Measurements from ENCODE around the gene FUOM.
"Not testable (repeated sequence)": the region's sequence is repeated elsewhere in the genome, so short reads cannot be mapped to it uniquely, and the experiment has no call there.

The FUOM gene

DNA sequence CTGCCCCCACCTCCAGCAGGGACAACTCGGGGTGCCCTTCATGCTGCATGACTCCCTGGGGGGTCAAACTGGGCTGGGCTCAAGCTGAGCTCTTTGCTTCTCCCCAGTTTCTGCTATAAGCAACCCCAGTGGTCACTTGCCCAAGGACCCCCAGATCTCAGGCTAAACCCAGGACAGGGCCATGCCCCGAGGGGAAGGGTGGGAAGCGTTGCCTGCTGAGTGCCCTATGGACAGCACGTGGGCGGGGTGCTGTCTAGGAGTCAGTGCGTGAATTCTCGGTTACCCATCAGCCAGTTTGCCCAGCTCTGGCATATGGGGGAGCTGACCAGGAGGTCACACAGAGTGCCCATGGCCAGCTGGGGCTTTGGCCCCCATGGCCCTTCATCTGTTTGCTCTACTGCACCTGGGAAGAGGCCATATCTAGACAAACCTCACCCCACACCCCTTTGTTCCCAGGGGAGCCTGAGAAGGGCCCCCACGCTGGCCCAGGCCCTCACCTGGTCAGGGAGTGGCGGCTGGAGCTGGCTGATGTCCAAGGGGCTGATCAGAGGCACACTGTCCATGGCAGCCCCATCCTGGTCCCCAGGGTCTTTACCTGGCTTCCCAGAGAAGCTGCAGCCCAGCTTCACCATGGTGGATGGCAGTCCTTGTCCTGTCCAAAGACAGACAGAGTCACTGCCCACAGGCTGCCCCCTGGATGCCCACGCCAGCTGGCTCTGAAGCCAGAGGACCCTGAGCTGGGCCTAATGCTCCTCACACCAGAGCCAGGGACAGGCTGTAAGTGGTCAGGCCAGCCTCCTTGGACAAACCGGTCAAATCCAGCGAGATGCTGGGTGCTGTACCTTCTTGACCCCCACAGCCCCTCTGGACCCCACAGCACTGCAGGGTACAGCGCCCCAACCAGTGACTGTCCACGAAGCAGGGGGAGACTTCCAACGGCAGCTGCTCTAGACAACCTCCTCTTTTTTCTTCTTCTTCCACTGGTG lies 29.2 kb downstream of the FUOM start:
- no peak for DNase-seq

DNA sequence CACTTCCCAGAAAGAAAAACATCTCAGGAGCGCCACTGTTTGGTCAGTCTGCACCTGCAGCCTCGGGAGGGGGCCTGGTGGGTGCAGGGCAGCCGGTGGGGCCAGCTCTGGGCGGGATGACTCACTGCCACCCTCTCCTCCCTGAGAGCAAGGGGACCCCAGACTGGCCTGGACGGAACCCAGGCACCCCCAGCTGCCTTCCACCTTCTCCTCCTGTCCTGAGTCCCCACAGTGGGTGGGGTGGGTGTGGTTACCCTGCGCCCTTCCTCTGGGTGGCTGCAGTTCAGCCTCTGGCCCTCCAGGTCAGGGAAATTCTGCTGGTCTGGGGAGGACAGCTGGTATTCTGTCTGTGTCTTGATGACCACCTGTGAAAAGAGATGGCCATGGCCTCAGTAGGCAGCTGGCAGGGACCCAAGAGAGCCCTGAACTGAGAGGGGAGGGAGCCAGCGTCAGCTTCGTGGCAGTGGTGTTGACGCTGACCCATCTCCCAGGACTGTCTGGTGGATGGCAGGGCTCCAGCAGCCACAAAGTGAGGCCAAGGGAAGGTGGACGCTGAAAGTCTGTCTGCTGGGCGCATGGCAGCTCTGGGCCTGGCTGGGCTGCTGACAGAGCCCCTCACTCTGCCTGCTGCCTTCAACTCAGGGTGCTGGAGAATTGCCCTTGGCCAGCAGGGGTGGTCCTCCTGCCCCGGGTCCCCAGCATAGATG lies 30.0 kb downstream of the FUOM start:
- no peak for DNase-seq

DNA sequence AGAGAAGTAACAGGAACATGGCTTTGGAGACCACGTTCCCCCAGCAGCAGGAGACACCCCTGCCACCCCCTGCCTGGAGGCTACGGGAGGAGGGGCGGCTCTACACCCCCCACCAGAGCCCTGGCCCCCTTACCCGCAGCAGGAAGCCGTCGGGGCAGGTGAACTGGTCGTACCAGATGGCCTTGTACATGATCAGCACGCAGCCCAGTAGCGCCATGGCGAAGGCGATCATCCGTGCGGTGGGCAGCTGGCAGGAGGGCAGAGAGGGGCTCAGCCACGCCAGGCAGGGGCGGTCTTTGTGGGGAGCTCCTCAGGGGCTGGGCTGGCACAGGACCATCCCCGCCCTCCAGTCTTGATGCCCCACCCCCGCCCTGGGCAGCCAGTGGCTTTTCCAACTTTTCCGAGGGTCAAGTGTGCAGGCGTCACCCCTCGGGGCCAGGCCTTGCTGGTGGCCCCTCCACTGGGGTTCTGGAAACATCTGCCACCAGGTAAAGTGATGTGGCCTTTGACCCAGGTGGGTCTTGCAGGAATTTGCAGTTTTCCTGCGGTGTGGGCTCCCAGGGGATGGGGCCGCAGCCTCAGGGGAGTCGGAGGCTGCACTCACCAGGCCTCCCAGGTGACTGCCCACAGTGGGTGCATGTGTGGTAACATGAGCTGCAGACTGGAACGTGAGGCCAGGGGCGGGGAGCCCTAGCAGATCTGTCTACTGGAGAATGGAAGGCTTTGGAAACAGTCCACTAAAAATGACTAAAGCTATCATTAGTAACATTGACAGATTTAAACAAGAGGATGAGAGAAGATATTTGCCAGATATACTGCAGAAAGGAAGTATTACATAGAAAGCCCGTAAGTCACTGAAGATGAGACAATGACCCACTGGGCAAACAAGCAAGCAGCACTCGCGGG lies 30.8 kb downstream of the FUOM start:
- DNase-seq = no peak

DNA sequence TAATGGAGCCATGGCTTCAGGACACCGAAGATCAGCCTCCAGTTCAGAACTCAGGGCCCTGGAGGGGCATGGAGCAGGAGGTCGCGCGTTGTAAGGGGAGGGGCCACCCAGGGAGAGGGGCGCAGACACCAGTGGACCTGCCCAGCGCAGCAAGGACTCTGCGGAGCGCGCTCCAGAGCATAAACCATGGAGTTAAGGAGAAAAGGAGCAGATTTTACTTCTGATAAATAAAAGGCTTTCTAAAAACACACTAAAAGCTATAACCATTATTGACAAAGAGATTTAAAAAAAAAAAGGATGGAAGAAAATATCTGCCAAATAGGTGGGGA lies 31.6 kb downstream of the FUOM start:
- peak; percentile 4 for DNase-seq

DNA sequence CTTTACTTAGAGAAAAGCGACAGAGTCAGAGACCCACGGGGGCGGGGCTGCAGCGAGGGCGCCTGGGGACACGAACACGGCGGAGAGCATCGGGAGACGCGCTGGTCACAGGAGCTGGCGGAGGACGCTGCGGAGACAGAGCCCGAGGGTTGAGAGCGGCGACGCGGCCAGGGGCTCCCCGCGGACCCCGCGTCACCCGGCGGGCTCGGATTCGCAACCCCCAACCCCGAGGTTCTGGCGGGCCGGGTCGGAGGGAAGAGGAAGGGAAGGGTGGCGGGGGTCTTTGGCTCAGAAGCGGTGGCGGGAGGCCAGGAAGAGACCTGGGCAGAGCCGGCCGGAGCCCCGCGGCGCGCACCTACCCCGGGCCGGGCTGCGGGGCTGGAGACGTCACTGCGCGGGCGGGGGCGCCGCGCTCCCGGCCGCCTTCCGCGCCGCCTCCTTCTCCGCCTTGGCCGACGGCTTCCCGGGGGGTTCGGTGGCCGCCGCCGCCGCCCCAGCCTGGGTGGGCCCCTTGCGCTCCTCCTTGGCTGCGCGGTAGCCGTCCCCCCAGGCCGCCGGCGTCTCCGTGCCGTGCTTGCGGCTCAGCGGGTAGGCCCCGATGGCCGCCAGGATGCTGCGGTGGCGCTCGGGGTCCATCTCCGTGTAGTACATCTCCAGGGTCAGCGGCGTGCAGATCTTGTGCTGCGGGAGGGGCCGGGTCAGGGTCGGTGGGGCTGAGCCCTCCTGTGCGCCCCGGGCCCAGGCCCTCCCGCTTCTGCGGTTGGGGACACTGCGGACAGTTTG lies 32.2 kb downstream of the FUOM start:
- no peak for DNase-seq

DNA sequence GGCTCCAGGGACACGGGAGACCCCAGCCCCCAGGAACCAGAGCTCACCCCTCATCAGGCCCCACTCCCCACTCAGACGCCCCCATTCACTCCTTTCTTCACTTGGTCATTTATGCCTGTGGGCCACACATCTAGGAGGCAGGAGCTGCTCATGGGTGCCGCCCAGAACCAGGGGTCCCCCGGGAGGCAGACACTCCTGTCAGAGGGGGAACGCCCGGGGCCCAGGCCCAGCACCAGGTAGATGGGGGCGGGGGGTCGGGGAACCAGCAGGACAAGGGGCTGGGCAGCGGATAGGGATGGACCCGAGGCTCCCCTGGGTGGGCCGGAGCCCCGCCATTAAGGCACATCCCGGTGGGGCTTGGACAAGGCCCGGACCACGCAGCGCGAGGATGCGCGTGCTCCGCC lies 33.0 kb downstream of the FUOM start:
- DNase-seq = no peak

DNA sequence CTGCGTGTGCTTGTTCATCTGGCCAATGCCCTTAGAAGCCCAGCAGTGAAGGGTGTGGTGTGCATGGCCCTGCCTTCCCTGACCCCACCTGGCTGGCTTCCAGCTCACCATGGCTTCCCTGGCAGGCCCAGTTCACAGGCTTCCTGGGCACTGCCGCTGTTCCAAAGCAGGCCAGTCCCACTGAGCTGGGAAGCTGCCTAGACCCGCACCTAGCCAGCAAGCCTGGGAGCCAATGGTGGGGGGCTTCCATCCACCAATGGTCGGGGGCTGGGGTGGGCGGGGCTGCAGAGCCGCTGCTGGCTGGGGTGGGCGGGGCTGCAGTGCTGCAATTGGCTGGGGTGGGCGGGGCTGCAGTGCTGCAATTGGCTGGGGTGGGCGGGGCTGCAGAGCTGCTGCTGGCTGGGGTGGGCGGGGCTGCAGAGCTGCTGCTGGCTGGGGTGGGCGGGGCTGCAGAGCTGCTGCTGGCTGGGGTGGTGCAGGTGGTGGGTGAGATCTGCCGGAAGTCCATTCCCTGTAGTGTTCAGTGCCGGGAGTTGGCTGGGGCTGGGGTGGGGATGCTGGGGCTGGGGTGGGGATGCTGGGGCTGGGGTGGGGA lies 33.5 kb downstream of the FUOM start:
- DNase-seq = peak; percentile 69

DNA sequence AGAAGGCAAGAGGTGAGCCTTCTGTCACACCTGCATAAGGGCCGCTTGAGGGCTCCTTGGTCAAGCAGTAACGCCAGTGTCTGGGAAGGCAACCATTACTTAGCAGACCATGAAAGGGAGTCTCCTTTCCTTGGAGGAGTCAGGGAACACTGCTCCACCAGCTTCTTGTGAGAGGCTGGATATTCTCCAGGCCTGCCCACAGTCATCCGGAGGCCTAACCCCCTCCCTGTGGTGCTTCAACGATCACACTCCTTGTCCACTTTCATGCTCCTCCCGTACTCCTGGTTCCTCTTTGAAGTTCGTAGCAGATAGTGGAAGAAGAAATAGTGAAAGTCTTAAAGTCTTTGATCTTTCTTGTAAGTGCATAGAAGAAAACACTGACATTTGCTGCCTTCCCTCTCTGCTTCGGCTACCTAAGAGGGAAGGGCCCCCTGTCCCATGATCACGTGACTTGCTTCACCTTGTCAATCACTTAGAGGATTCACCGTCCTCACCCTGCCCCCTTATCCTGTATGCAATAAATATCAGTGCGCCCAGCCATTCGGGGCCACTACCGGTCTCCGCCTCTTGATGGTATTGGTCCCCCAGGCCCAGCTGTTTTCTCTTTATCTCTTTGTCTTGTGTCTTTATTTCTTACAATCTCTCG lies 35.6 kb downstream of the FUOM start:
- not testable (repeated sequence) for DNase-seq

DNA sequence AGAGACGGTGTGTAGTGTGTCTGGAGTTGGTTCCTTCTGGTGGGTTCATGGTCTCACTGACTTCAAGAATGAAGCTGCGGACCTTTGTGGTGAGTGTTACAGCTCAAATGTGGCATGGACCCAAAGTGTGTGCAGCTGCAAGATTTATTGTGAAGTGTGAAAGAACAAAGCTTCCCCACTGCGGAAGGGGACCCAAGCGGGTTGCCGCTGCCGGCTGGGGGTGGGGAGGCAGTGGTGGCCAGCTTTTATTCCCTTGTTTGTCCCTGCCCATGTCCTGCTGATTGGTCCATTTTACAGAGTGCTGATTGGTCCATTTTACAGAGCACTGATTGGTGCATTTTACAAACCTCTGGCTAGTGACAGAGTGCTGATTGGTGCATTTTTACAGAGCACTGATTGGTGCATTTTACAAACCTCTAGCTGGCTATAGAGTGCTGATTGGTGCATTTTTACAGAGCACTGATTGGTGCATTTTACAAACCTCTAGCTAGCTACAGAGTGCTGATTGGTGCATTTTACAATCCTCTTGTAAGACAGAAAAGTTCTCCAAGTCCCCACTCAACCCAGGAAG lies 36.9 kb downstream of the FUOM start:
- DNase-seq = not testable (repeated sequence)

DNA sequence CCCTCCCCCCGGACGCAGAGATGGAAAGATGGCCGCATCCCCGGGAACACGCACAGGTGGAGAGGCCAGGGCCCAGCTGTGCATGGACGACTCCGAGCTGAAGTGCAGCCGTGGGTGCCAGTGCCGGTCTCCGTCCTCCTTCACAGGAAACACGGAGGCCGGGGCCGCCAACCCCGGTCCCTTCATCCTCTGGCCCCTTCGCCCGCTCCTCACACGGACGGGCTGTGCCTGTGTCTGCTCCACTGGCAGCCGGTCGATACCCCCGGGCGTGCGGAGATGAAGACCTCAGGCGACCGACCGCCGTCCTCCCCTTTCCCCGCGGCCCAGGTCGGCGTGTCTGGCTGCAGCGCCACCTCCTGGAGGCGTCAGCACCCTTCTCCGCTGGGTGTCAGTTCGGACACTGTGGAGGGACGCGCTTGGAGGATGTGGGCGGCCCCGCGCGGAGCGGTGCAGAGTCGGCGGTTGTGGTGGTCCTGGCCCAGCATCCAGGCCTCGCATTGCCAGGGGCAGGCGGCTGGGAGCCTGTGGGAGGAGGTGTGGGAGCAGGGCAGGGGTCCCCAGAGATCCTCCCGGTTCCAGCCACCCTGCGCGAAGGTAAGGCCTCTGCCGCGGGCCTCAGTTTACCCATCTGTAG lies 39.2 kb downstream of the FUOM start:
- DNase-seq = peak; percentile 37

DNA sequence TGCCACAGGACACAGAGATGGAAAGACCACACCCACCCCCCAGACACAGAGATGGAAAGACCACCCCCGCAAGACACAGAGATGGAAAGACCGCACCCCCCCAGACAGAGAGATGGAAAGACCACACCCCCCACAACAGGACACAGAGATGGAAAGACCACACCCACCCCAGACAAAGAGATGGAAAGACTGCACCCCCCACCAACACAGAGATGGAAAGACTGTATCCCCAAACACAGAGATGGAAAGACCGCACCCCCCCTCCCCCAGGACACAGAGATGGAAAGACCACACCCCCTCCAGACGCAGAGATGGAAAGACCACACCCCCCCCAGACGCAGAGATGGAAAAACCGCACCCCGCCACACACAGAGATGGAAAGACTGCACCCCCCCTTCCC lies 41.1 kb downstream of the FUOM start:
- DNase-seq = no peak

DNA sequence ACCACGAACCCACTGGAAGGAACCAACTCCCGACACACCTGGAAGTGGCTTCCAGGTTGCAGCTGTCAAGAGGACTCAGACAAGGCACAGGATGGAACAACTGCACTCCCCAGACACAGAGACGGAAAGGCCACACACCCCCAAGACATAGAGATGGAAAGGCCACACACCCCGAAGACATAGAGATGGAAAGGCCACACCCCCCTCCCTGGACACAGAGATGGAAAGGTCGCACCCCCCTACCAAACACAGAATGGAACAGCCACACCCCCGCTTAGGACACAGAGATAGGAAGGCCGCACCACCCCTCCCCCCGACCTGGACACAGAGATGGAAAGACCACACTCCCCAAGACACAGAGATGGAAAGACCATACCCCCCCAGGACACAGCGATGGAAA lies 41.6 kb downstream of the FUOM start:
- DNase-seq = no peak

DNA sequence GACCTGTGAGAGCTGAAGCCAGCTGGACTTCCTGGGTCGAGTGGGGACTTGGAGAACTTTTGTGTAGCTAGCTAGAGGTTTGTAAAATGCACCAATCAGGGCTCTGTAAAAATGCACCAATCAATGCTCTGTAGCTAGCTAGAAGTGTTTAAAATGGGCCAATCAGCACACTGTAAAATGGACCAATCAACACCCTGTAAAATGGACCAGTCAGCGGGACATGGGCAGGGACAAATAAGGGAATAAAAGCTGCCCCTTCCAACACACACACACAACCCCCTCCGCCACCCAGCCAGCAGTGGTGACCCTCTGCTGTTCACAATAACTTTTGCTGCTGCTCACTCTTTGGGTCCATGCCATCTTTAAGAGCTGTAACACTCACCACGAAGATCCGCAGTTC lies 42.0 kb downstream of the FUOM start:
- no peak for DNase-seq

DNA sequence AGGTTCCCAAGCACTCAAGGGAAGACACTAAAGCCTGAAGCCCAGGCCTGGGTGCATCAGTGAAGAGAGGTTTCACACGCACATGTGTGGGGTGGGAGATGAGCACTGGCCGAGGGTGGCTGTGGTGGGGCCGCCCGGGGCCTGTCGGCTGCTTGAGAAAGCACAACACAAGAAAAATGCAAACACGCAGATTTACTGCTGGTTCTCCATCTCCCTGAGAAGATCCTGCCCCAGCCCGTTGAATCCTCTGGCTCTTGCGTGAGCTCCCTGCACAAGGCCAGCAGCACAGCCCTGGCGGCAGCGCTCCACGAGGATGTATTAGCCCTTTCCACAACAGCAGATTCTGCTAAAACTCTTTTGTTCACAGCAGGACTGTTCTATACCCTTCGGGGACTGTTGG lies 42.9 kb downstream of the FUOM start:
- no peak for DNase-seq

DNA sequence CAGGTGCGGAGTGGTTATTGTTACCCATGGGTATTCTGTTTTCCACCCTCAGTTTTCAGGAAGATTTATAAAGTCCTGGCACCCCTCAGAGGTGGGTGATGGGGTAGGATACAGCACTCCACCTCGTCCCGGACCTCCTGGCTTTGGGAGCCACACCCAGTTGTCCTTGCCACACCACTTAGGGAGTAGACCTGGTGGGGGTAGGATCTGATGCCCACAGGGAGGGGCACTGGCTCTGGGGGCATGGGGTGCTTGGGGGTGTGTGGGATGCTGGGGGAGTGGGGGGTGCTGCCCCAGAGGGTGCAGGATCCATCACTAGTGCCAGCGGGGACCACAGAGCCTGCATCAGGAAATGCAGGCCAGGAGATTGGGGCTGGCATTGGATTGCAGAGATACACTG lies 44.6 kb downstream of the FUOM start:
- DNase-seq = no peak

DNA sequence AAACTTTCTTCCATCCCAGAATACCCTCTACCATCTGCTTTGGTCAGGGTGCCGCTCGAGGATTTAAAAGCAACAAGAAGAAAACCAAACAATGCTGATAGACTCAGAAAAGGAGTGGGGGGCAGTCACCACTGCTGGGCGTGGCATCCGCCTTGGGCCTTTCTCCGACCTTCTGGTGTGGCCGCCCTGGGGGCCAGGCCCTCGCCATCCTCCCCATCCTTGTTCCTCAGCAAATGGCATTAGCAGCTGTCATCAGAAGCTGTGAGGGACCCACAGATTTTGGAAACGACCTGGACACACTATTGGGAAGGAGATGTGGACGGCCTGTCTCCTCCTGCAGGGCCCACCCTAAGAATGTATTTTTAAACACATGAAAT lies 45.1 kb downstream of the FUOM start:
- DNase-seq = no peak

DNA sequence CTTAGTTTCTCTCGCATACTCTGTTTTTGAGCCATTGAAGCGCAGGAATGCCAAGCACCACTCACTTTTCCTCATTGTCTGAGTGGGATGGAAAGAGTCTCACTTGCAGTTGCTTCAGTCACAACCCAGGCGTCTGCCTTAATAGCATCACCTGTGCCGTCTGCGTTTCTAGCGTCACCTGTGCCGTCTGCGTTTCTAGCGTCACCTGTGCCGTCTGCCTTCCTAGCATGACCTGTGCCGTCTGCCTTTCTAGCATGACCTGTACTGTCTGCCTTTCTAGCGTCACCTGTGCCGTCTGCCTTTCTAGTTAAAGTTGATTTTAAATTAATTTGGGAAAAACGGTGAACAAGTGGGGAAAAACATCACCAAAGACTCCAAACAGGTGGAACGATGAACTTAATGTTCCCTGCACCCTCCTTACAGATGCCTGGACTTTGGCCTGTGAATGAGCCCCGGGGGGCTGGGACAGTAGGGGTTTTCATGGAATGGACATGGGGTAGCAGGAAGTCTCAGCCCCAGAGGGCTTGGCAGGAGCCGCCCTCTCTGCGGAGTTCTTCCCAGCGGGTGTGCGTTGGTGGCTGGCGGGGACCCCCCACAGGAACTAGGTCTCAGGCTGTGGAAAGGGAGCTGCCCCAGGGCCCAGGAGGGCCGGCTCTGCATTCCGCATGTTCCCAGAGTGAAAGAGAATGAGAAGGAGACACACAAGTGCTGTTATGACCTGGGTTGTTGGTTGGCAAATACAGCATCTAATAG lies 45.6 kb downstream of the FUOM start:
- no peak for DNase-seq

DNA sequence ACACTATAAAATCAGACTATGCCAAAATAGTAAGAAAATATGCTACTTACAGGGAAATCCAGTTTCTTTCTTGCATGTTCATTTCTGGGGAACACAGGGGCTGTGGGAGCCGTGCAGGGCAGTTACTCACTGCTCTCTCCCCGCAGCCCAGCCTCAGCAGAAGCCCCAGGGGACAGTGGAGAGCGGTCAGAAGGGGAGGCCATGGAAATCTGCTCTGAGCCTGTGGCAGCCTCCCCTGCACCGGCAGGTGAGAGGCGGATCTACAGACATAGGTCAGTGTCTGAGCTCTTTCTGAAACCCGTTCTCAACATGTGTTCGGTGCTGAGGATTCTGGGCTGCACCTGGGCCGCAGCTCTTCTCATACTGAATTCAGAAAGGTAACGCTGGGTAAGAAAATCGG lies 46.2 kb downstream of the FUOM start:
- DNase-seq = no peak

DNA sequence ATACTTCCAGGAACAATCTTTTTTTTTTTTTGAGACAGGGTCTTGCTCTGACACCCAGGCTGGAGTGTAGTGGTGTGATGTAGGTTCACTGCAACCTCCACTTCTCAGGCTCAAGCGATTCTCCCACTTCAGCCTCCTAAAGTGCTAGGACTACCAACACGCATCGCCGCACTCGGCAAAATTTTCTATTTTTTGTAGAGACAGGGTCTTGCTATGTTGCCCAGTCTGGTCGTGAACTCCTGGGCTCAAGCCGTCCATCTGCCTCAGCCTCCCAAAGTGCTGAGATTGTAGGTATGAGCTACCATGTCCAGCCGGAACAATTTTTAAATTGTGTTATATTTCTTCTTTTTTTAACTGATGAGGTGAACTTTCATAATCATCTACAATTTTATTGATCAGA lies 47.0 kb downstream of the FUOM start:
- DNase-seq = no peak

DNA sequence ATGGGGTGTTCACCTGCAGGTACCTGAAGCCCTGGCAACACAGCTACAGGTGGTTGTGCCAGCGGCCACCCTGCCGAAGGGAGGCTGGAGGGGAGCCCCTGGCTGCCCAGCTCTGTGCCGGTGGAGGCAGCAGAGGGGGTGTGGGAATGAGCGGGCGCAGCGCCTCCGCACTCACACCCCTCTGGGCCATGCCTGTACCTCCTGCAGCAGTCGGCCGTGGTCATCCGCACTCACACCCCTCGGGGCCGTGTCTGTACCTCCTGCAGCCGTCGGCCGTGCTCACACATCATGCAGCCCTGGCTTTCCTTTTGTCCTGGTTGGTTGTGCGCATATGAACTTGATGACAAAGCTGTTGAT lies 47.4 kb downstream of the FUOM start:
- DNase-seq = no peak
